DND-41 (cell line): ENCODE measurements around the gene GGA2.

Experiments used
- ATAC-seq: fragments of 200-7000 bp; cut with Tn5 transposase; 3 replicates; pipeline ENCODE4 v1.9.1; 2021; ENCODE audit warnings: low read depth; ENCODE audit not compliant: insufficient read depth
- DNase-seq: peaks from one replicate; pipeline ENCODE4 v3.0.0-alpha.2; 2020
- H2AFZ ChIP-seq: 2 replicates; pipeline ENCODE4 v1.6.0; 2012; ENCODE audit warnings: low read depth, low read length
- H3K27ac ChIP-seq: 2 replicates; pipeline ENCODE4 v1.5.1; 2012; ENCODE audit warnings: low read length, inconsistent platforms
- H3K27me3 ChIP-seq: fragments of 200-600 bp; sonication (generic); 2 replicates; pipeline ENCODE4 v1.6.0; 2012; ENCODE audit warnings: low read length, mild to moderate bottlenecking, inconsistent platforms; ENCODE audit not compliant: insufficient read depth, poor library complexity
- H3K36me3 ChIP-seq: 2 replicates; pipeline ENCODE4 v1.5.1; 2012; ENCODE audit warnings: low read length, inconsistent platforms; ENCODE audit not compliant: insufficient read depth
- H3K4me1 ChIP-seq: 2 replicates; pipeline ENCODE4 v1.5.1; 2012; ENCODE audit warnings: mild to moderate bottlenecking, low read length; ENCODE audit not compliant: insufficient read depth
- H3K4me2 ChIP-seq: 2 replicates; pipeline ENCODE4 v1.6.0; 2012; ENCODE audit warnings: mild to moderate bottlenecking, moderate library complexity, low read length, inconsistent platforms; ENCODE audit not compliant: insufficient read depth
- H3K4me3 ChIP-seq, 2 experiments: fragments of 200-600 bp in 1 of 2; shearing (Covaris generic) in 1 of 2; 2 replicates each; pipeline ENCODE4 v1.5.1; 2012 to 2016; ENCODE audit warnings: inconsistent platforms in 2 of 2, low read length in 2 of 2, mild to moderate bottlenecking in 2 of 2, low read depth in 1 of 2, moderate library complexity in 1 of 2
- H3K79me2 ChIP-seq: 2 replicates; pipeline ENCODE4 v1.6.0; 2012; ENCODE audit warnings: low read length, inconsistent platforms; ENCODE audit not compliant: insufficient read depth
- H3K9ac ChIP-seq: 2 replicates; pipeline ENCODE4 v1.6.0; 2012; ENCODE audit warnings: low read depth, mild to moderate bottlenecking, inconsistent platforms, low read length, moderate library complexity
- H3K9me3 ChIP-seq: 2 replicates; pipeline ENCODE4 v1.5.1; 2012; ENCODE audit warnings: low read length, moderate library complexity, mild to moderate bottlenecking, inconsistent platforms; ENCODE audit not compliant: insufficient read depth, severe bottlenecking
- H4K20me1 ChIP-seq: 2 replicates; pipeline ENCODE4 v1.6.0; 2012; ENCODE audit warnings: low read length; ENCODE audit not compliant: insufficient read depth
- CTCF ChIP-seq: IDR thresholded peaks from 2 replicates; pipeline ENCODE4 v1.5.1; 2012; ENCODE audit warnings: borderline replicate concordance, low read length, moderate library complexity, mild to moderate bottlenecking; ENCODE audit not compliant: poor library complexity, severe bottlenecking; ENCODE audit errors: extremely low read depth
- EZH2 ChIP-seq: IDR thresholded peaks from 3 replicates; pipeline ENCODE4 v1.6.1; 2012; ENCODE audit warnings: borderline replicate concordance, low read depth, mild to moderate bottlenecking, moderate library complexity, low read length, inconsistent platforms; ENCODE audit not compliant: severe bottlenecking

Gene GGA2

GRCh38 chr16:23505180-23505665 is 5.1 kb downstream of the GGA2 start:
- no peak overlapping the region for H3K9ac ChIP-seq

GRCh38 chr16:23504453-23505179 is 5.7 kb downstream of the GGA2 start:
- Histone ChIP-seq H3K4me1 (no peaks in the 10 kb centered on the region), H3K36me3 (no peaks in the 10 kb centered on the region), H2AFZ (no peak overlapping the region), H3K27me3 (no peaks in the 10 kb centered on the region), H3K4me3 (no peak overlapping the region), H4K20me1 (no peaks in the 10 kb centered on the region), H3K9ac (no peak overlapping the region), H3K27ac (no peak overlapping the region), H3K79me2 (no peaks in the 10 kb centered on the region), H3K9me3 (no peaks in the 10 kb centered on the region), H3K4me2 (no peak overlapping the region)
- TF ChIP-seq CTCF (no peak), EZH2 (no peak)
- ATAC-seq, result no peak
- no peak for DNase-seq

More at GRCh38 chr16:23505180-23505665, 5.1 kb downstream of the GGA2 start:
- H4K20me1 ChIP-seq, result no peaks in the 10 kb centered on the region
- no peak overlapping the region for H3K27ac ChIP-seq
- no peak overlapping the region for H3K4me2 ChIP-seq
- TF ChIP-seq CTCF (no peak), EZH2 (no peak)
- DNase-seq (no peak), ATAC-seq (no peak)
- H3K4me3 ChIP-seq, result no peak overlapping the region
- H3K27me3 ChIP-seq, result no peaks in the 10 kb centered on the region
- no peak overlapping the region for H2AFZ ChIP-seq
- H3K9me3 ChIP-seq, result no peaks in the 10 kb centered on the region
- H3K4me1 ChIP-seq, result no peaks in the 10 kb centered on the region
- no peaks in the 10 kb centered on the region for H3K79me2 ChIP-seq
- H3K36me3 ChIP-seq, result no peaks in the 10 kb centered on the region

- Histone ChIP-seq H3K27me3 (no peaks in the 10 kb centered on the region), H3K4me3 (no peak overlapping the region), H3K27ac (no peak overlapping the region), H3K79me2 (no peaks in the 10 kb centered on the region), H2AFZ (no peak overlapping the region), H3K9me3 (no peaks in the 10 kb centered on the region), H3K4me1 (no peaks in the 10 kb centered on the region), H3K9ac (no peak overlapping the region), H3K36me3 (no peaks in the 10 kb centered on the region), H3K4me2 (no peak overlapping the region), H4K20me1 (no peaks in the 10 kb centered on the region)
- DNase-seq (no peak), ATAC-seq (no peak)
- no peak for TF ChIP-seq EZH2
- TF ChIP-seq CTCF, result no peak
These were observed 6.2 kb downstream of the GGA2 start for GRCh38 chr16:23504076-23504452.
